ENCODE measurements around the gene ASTN1.

ASTN1 gene

DNA sequence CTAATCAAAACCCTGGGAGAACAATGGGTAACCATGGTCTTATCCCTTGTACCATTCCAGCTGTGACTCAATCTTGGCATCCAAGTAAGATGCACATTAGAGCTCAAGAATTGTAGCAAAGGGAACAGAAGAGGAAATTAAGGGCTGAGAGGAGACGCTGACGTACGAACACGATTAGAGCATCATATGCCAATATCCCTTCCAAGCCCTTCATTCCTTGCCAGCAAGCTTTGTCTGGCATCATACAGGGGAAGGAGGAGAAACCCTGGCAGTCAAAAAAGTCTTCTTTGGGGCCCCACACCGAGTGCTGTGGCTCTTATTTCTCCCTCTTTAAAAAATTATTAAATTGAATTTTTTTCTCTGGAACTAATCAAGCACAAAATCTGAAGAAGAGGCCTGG lies 120.9 kb downstream of the ASTN1 start:
- DNase-seq (ENCODE audit: low read depth in 2 of 2), result no peak

DNA sequence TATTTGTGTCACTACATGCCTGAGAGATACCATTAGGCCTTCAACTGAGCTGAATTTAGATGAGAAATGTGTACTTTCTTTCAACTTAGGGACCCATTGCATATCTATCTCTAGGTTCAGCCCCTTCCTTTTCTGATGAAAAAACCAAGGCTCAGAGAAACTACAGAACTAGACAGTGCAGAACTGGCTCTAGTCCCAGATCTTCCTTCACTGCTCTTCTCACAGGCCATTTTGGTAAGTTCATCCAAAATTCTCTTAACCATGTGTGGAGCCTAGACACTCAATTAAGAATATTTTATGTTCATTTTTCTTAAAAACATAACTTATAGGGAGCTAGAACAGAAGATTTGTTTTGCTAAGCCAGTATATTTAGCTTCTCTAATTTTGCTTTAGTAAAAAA lies 128.9 kb downstream of the ASTN1 start:
- DNase-seq (ENCODE audit: low read depth in 2 of 2), result no peak

DNA sequence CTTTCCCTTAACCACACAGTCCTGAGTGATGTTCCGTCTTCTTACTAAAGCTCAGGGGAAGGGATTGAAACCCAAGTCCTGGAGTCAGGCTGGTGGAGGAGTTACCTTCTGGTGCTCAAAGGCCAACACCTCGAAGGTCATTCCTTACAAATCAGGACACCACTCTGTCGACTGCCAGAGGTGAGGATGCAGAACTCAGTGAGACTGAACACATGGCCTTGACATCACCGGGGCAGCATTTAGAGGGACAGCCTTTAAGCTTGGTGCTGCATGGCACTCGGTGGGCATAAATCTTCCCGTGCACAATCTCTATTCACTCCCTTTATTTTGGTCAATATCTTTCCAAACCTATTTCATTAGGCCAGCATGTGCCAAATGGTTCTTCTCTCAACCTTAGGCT lies 130.9 kb downstream of the ASTN1 start:
- DNase-seq (ENCODE audit: low read depth in 2 of 2), result no peak

- DNase-seq (ENCODE audit: low read depth in 2 of 2), result no peak
Measured at GRCh38 chr1:177032434-177032833, 132.1 kb downstream of the ASTN1 start.

DNA sequence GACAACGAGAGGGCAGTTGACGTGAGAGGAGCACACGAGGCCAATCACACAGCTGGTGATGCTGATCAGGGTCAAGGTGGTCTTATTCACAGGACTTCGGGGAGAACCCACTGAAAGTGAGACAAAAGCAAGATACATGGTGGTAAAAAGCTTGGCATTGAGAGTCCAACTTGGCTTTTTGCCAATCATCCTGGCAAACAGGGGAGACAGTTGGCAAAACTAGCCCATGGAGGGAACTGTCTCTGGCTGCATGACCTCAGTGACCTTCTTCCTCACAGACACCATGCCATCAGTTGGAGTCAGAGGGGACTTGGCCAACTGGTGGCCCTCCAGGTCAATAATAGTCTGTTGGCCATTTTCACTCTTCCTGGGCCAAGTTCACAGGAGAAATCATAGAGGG lies 139.9 kb downstream of the ASTN1 start:
- DNase-seq (ENCODE audit: low read depth in 2 of 2), result no peak

GRCh38 chr1:177023726-177024125 lies 140.8 kb downstream of the ASTN1 start:
- no peak for DNase-seq (ENCODE audit: low read depth in 2 of 2)

GRCh38 chr1:177023249-177023648 lies 141.3 kb downstream of the ASTN1 start:
- no peak for DNase-seq (ENCODE audit: low read depth in 2 of 2)

DNA sequence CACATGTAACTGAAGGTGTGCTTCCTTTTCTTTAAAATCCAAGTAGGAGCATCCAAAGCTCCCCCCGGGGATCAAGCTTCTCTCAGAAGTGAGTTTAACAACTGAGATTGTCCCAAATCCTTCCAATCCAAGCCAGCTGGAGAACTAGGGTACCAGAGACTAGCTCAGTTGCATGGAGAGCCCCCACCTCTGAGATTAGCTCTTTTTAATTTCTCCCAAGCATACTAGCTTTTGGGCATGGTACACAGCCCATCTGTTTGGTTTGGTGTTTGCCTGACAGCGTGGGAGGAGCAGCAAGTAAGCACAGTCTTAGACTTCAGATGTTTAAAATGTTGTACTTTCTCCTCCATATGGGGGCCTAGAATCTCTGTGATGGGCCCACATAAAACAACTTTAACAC lies 142.8 kb downstream of the ASTN1 start:
- no peak for DNase-seq (ENCODE audit: low read depth in 2 of 2)

DNA sequence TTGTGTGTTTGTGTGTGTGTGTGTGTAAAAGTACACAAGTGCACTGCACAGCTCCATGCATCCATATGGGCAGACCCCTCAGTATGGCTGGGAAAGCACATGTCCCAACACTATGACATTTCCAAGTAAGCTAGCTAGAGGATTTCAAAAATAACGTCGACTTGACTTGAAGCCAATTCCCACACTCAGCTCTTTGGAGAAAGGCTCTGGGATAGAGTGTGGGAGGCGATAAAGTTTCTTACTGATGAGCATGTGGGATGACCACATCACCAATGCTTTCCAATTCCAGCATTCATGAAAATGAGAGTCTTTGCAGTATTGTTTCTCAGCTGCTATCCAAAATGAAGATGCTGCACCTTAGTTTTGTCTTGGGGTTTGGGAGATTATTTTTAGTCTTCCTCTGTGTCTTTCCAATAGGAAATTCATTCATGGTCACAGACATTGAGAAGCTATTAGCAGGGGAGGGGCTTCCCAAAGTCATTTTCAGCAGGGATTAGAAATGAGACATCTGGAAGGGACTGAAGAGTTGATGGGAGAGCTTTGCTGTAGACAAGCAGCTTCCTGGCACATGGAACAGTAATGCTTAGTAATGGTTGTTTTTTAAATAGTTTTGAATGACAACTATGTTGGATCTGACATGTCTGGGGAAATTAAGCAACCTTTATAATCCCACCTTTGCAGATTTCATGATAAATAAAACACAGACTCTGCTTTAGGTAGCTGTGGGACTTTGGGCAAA lies 143.5 kb downstream of the ASTN1 start:
- DNase-seq (ENCODE audit: low read depth in 2 of 2), result no peak

- DNase-seq (ENCODE audit: low read depth in 2 of 2), result no peak
Measured at GRCh38 chr1:177017287-177017852, 147.1 kb downstream of the ASTN1 start.

- DNase-seq (ENCODE audit: low read depth in 2 of 2), result no peak
Measured at GRCh38 chr1:177014325-177014724, 150.2 kb downstream of the ASTN1 start.

DNA sequence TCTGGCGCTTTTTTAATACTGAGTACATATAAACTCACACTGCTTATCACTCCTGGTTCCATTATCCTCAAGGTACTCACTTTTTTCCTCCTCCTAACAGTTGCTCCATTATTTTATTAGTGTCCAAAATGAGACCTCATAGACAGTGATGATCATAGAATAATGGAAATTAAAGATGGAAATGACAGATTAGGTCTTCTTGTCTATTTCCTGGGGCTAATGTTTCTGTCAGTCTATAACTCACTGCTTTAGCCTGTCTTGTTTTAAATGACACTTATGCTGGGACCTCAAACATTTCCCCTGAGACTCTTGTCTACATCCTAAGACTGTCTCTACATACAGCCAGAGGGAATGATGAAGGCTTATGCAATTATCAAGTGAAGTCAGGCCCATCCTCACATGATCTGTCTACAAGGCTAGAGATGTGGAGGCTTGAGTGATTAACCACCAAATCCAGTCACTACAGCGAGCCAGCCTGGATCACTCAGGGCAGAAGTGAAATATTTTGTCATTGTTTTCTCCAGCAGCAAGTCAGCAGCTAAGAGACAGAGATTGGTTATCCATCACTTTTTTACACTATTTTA lies 152.1 kb downstream of the ASTN1 start:
- DNase-seq (ENCODE audit: low read depth in 2 of 2), result no peak

DNA sequence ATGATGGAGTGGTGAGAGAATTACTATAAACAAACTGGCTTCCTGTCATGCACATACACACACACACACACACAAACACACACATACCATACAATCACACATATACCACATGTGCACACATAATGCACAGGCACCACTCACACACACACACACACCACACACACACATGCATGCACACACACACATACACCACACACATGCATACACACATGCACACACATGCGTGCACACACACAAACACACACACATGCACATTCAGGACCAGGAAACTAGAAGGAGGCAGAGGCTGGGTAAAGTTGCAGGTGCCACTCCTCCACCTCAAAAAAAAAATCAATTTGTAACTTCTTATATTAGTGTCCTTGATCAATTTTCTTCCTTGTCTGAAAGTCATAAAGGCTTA lies 153.0 kb downstream of the ASTN1 start:
- no peak for DNase-seq (ENCODE audit: low read depth in 2 of 2)

GRCh38 chr1:177010211-177010825 lies 154.2 kb downstream of the ASTN1 start:
- DNase-seq (ENCODE audit: low read depth in 2 of 2), result no peak

DNA sequence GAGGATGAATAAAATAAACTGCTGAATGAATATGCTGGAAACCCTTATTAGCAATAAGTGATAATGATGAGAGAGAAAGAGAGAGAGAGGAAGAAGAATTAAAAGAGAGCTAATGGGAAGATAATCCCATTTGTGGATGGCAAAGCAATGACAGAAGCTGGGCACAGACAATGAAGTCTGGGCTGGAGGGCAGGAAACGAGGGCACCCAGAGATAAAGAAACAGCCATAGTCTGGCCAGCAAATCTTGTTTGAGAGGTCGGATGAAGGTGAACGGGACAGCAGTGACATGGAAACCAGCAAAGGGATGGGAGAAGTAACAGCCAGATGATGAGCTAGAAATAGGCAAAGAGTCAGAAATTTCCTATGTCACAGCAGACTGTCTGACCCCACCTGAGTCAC lies 155.9 kb downstream of the ASTN1 start:
- DNase-seq (ENCODE audit: low read depth in 2 of 2), result no peak

GRCh38 chr1:177007437-177008161 lies 156.9 kb downstream of the ASTN1 start:
- DNase-seq (ENCODE audit: low read depth in 2 of 2), result no peak

- DNase-seq (ENCODE audit: low read depth in 2 of 2), result no peak
Measured at GRCh38 chr1:177002891-177003290, 161.6 kb downstream of the ASTN1 start.

DNA sequence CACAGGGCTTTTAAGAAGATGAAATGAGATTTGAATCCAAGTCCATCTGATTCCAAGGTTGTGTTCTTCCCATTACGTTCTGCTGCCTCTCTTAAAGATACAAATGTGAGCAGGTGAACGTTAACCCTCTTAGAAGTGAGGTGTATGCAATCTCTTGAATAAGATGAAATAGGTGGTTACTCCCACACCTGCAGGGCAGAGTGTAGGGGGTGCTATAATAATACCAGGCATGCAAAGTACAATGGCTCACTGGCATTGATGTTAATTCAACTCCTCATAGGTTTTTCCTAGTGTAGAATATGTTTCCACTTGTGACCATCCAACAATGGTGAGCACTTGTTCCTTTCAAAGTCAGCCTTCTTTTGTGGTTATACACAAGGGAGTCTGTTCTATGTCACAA lies 163.0 kb downstream of the ASTN1 start:
- DNase-seq (ENCODE audit: low read depth in 2 of 2), result no peak

- no peak for DNase-seq (ENCODE audit: low read depth in 2 of 2)
Measured at GRCh38 chr1:176998183-176998795, 166.2 kb downstream of the ASTN1 start.

GRCh38 chr1:176996456-176997090 lies 167.9 kb downstream of the ASTN1 start:
- no peak for DNase-seq (ENCODE audit: low read depth in 2 of 2)

DNA sequence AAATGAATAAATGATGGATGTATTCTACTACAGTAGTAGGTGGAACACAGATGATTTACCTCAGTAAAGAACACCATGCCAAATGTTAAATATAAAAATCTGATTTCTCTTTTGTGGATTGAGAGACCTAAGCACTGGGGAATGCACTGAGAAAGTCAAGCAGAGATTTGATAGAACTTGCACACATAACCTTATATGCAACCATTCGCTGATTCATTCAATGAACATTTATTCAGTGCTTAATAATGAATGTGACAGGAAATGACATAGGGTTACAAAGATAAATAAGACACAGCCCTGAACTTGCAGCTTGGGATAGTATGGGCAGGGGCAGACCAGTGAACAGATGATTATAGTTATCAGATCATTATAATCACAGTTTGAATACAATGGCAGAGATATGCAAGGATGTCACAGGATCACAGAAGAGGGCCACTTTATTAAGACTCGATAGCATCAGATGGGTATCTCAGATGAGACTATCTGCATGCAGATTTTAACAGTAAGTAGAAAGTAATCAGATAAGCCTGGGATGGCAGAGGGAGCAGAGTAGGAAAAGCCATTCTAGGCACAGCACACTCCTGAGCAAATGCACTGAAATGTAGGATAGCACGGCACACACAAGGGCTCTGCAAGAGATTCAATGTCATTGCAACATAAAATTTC lies 169.4 kb downstream of the ASTN1 start:
- no peak for DNase-seq (ENCODE audit: low read depth in 2 of 2)

Data from stimulated activated CD8-positive, alpha-beta memory T cell treated with anti-CD3 and anti-CD28 coated beads, Interleukin-7, amount 100 ng/mL, for 1 hour (primary cell).